Amniotic stem cell (primary cell): ENCODE measurements around the gene ZBTB46.

ENCODE experiments used
- DNase-seq: peaks from one replicate; lab custom pipeline; 2025; lab: John Stamatoyannopoulos, UW

ZBTB46 gene

GRCh38 chr20:63705232-63706026, 125.6 kb downstream of the ZBTB46 start:
- DNase-seq: no peak

DNA sequence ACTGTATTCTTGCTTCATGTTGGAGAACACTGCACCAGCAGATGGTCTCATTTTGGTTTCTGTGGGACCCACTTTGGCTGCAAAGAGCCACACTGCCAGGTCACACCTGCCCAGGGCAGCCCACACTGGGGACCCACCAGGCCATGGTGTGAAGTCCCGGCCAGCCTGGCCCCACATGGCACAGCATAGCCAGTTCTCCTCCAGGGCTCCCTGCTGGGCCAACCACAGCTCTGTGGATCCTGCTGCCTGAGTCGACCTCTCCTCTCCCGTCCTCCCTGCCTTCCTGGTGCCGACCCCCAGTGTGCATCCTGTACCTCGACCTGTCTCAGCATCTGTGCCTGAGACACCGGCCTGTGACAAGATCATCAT, 126.3 kb downstream of the ZBTB46 start:
- DNase-seq: no peak

DNA sequence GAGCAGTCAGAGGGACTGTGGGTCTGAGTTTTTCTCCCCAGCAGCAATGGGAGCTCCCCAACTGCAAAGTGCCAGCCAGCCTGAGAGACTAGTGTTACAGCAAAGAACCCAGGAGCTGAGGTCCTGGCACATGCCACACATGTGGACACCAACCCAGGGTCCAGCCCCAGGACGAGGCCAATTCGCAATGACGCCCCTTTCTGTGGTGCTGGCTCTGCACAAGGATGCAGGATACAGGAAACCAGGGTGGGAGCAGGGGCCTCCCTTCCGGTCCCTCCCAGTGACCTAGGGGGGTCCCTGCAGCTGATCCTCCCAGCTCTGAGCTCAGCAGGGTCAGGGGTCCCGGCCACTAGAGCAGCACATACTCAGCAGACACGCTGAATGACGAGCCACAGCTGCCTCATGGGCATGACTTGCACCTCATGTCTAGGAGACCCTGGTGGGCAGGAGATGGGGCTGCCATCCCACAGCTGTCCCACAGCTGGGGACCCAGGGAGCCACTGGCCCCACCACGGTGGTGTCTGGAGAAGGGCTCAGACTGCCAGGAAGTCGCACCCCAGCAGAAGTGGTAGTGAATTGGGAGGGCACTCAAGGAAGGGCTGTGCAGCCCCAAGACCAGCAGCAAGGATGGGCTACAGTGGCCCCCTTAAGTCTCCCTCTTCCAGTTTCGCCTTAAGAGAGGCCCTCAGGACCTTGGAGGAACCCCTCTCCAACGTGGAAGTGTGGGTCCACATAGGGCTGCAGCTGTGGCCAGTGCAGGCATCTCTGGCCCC, 126.9 kb downstream of the ZBTB46 start:
- DNase-seq: no peak

GRCh38 chr20:63703471-63703975, 127.5 kb downstream of the ZBTB46 start:
- DNase-seq: no peak

DNA sequence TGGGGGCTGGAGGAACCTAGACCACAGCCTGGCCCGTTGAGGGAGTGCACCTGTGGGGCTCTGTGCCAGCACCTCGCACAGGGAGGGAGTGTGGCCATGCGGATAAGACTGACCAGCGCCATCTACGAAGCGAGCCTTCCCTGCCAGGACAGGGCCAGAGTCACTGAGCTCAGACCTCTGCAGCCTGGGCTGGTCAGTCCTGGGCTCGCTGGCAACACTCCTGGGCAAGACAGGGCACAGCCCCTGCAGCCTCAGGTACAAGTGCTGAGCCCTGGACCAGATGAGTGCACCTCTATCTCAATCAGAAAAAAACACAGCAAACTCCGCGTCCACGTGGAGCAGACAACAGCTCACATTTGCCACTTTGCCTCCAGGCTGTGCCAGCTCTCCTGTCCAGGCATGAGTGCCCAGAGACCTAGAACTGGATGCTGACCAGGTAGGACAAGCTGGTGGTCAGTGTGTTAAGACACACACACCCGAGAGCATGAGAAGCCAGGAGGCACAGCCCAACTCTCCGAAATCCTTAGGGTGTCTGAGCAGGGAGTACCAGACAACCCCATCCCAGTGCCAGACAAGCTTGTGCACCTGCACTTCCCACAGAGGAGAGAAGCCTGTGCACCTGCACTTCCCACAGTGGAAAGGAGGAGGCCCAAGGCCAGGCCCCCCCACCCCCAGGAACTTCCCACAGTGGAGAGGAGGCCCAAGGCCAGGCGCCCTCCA, 128.2 kb downstream of the ZBTB46 start:
- DNase-seq: no peak

- no peak for DNase-seq
Observed at GRCh38 chr20:63702036-63702665, 128.9 kb downstream of the ZBTB46 start.

- no peak for DNase-seq
Observed at GRCh38 chr20:63701329-63702035, 129.6 kb downstream of the ZBTB46 start.

DNA sequence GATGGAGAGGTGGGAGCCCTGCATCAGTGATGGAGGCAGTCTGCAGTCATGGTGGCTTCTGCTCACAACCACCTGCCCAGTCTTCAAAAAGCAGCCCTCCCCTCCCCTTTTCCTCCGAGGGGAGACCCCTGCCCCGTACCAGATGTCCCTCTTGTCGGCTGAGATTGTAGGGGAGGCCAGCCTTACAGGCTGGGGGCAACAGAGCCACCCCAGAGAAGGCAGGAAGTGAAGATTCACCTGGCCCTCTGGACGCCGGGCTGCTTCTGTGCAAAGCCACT, 130.1 kb downstream of the ZBTB46 start:
- DNase-seq: no peak

- no peak for DNase-seq
Observed at GRCh38 chr20:63700199-63701050, 130.6 kb downstream of the ZBTB46 start.

DNA sequence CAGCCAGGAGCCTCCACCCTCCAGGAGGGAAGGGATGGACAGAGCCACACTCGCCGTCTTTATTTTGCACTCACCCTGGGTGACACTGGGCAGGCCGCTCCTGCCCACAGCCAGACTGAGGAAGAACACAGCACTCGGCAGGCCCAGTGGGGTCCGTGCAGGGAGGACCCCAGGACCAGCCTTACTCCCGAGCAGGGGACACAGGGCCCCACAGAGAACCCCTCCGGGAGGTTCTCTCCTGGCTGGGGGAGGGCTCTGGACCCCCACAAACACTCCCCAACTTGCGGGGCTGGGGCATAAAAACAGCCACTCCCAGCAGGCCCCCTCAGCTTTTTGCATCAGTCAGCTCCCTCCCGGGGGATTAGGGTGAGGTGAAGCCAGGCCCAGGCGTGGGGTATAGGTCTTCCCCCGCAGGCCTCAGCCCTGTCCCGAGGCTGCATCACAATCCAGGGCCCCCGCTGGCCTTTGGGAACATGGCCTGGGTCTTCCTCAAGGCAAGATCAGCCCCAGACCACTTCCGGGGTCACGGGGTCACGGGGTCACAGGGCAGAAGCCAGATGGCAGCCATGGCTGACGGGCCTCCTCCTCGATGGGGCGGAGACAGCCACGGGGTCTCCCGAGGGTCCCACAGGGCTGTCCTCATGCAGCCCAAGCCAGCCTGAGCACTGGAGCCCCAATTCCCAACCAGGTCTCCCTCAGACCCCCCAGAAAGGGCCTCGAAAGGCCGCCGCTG, 131.4 kb downstream of the ZBTB46 start:
- DNase-seq: no peak

DNA sequence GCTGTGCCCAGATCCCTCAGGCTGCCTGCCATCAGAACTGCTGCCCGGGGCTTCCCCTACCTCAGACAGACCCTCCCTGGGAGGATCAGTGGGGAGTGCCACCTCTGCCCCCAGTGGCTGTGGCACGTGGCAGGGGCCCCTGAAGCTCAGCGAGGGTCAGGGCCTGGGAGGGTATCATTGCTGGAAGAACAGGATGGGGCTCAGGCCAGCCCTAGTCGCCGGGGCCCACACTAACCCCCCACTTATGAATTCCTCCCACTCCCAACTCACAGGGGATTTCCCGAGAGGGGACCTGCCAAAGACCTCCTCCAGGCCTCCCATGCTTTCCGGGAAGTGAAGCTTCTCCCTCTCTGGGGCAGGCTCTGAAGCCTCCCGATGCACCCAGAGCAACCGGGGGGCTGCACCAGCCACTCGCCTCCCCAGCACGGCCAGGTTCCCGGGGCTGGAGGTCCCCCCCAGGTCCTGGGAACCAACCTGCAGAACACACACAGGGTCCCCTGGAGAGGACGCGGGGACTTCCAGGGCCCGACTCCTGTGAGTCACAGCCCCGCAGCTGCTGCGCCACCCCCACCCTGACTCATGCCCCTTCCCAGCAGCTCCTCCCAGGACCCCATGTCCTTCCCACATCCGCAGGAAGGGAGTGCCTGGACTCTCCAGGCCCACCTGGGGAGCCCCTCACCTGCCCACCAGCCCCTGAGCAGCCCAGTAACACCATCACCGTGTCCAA, 132.2 kb downstream of the ZBTB46 start:
- peak; percentile 62 for DNase-seq

DNA sequence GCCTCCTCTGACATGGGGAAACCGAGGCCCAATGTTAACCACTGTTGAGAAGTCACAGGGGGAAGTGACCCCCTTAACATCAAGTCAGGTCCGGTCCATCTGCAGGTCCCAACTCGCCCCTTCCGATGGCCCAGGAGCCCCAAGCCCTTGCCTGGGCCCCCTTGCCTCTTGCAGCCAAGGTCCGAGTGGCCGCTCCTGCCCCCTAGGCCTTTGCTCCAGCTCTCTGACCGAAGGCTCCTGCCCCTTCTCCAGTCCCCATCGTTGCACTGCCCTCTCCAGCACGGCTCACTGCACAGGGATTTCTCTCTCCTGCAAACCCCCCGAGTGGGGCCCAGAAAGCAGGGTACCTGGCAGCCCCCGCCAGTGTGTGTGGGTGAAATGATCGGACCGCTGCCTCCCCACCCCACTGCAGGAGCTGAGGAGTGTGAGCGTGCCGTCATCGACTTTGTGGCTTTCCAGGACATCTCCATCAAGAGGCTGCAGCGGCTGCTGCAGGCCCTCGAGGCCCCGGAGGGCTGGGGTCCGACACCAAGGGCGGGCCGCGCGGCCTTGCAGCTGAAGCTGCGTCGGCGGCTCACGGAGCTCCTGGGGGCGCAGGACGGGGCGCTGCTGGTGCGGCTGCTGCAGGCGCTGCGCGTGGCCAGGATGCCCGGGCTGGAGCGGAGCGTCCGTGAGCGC, 133.1 kb downstream of the ZBTB46 start:
- DNase-seq: no peak

DNA sequence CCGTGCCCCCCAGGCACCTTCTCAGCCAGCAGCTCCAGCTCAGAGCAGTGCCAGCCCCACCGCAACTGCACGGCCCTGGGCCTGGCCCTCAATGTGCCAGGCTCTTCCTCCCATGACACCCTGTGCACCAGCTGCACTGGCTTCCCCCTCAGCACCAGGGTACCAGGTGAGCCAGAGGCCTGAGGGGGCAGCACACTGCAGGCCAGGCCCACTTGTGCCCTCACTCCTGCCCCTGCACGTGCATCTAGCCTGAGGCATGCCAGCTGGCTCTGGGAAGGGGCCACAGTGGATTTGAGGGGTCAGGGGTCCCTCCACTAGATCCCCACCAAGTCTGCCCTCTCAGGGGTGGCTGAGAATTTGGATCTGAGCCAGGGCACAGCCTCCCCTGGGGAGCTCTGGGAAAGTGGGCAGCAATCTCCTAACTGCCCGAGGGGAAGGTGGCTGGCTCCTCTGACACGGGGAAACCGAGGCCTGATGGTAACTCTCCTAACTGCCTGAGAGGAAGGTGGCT, 133.7 kb downstream of the ZBTB46 start:
- no peak for DNase-seq

GRCh38 chr20:63696628-63697356, 134.3 kb downstream of the ZBTB46 start, which contains the start of gene TNFRSF6B:
Gene TNFRSF6B (plus strand): TSS chr20:63696652. CDS start chr20:63696768, 116 bp downstream.
- no peak for DNase-seq

DNA sequence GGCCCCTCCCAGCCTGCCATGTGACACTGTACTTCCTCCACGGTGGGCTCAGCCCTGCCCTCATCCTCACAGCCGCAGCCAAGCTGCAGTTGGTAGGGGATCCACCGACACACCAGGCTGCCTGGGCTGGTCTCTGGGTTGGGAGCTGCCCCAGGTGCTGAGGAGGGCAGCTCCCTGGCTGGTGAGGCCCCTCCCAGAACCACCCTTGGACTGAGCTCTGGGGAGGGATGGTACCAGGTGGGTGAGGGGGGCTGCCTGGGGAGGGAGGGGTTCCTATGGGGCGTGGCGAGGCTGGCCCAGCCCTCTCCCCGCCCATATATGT, 134.8 kb downstream of the ZBTB46 start:
- DNase-seq: no peak

GRCh38 chr20:63695424-63696305, 135.4 kb downstream of the ZBTB46 start:
- DNase-seq: no peak
